ENCODE measurements around the gene CGNL1.

The CGNL1 gene

DNA sequence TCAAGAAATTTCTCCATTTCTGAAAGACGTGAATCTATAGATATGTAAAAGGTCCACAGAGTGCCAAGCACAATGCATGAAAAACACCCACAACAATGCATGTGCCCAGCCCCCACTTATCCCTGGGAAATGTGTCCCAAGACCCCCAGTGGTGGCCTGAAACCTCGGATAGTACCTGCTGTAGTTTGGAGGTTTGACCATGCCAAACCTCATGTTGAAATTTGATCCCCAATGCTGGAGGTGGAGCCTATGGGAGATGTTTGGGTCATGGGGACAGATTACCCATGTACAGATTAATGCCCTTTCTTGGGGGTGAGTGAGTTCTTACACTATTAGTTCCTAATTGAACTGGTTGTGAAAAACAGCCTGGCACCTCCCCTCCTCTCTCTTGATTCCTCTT, 194.0 kb downstream of the CGNL1 start:
- no peak for DNase-seq (ENCODE audit: low read depth)
- TF ChIP-seq, protein P1, sequence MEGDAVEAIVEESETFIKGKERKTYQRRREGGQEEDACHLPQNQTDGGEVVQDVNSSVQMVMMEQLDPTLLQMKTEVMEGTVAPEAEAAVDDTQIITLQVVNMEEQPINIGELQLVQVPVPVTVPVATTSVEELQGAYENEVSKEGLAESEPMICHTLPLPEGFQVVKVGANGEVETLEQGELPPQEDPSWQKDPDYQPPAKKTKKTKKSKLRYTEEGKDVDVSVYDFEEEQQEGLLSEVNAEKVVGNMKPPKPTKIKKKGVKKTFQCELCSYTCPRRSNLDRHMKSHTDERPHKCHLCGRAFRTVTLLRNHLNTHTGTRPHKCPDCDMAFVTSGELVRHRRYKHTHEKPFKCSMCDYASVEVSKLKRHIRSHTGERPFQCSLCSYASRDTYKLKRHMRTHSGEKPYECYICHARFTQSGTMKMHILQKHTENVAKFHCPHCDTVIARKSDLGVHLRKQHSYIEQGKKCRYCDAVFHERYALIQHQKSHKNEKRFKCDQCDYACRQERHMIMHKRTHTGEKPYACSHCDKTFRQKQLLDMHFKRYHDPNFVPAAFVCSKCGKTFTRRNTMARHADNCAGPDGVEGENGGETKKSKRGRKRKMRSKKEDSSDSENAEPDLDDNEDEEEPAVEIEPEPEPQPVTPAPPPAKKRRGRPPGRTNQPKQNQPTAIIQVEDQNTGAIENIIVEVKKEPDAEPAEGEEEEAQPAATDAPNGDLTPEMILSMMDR (IDR thresholded peaks at IDR 0.05; ENCODE audit: insufficient read depth, low read depth, low read length, missing control alignments) = no peak
- no peak overlapping the region for H3K4me3 ChIP-seq (ENCODE audit: low read length)

DNA sequence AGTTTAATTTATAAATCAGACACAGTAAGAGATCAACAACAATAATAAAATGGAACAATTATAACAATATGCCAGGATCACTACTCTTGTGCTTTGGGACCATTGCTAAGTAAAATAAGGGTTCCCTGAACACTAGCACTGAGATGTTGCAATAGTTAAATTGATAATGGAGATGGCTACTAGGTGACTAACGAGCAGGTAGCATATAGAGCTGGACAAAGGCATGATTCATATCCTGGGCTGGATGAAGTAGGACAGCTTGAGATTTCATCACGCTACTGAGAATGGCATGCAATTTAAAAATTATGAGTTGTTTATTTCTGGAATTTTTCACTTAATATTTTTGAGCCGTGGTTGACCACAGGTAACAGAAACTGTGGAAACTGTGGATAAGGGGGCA, 194.7 kb downstream of the CGNL1 start:
- TF ChIP-seq, protein P1 (IDR thresholded peaks at IDR 0.05; ENCODE audit: insufficient read depth, low read depth, low read length, missing control alignments) = no peak
- H3K4me3 ChIP-seq (ENCODE audit: low read length) = no peak overlapping the region
- DNase-seq (ENCODE audit: low read depth) = peak; percentile 92

DNA sequence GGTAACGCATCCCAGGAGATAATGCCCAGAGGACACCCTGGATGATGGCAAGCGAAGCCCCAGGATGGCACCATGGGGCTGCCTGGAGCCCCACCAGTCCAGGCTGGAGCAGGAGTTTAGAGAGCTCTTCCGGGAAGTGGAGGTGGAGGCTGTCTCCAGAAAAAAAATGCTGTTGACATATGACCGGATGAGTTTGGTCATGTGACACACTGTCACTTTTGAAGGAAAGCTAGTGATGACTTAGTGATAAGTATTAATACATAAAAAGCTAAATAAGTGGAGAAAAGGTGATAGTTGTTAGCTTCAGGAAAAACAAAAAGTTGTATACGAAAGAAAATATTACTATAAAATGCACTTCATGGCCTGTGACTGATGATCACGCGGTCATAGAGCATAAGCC, 195.4 kb downstream of the CGNL1 start:
- H3K4me3 ChIP-seq (ENCODE audit: low read length) = no peak overlapping the region
- DNase-seq (ENCODE audit: low read depth) = no peak
- TF ChIP-seq, protein P1 (IDR thresholded peaks at IDR 0.05; ENCODE audit: insufficient read depth, low read depth, low read length, missing control alignments) = no peak

DNA sequence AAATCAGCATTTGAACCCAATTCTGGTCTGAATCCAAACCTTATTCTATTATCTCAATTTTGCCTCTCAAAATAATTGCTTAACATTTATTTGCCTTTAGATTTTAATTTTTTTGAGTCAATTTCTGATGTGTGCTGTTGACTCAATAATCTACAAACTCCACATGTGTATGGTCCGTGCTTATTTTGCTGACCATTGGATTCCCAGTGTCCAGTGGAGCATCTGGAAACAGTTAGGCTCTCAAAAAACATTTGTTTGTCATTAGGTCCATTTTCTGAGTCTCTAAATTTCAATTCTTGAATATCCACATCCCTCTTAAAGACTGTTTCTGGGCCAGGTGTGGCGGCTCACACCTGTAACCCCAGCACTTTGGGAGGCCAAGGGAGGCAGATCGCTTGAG, 196.2 kb downstream of the CGNL1 start:
- no peak overlapping the region for H3K4me3 ChIP-seq (ENCODE audit: low read length)
- TF ChIP-seq, protein P1 (IDR thresholded peaks at IDR 0.05; ENCODE audit: insufficient read depth, low read depth, low read length, missing control alignments) = no peak
- DNase-seq (ENCODE audit: low read depth) = no peak

DNA sequence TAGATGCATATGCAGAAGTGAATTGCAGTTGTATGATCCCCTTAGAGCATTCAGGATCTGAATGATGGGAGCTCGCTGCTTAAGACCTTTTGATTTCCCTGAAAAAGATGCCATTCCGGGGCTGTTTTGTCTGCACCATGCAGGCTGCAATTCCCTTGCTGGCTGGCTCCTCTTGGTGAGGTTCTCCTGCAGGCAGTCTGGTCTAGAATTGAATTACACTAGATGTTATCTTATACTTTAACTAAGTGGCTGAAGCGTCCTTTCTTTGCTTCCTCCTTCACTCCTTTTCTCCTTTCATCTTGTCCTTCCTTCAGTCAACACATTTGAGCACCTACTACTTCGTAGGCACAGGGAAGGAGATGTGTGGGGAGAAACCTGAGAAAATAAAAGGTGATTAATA, 196.8 kb downstream of the CGNL1 start:
- DNase-seq (ENCODE audit: low read depth) = no peak
- no peak overlapping the region for H3K4me3 ChIP-seq (ENCODE audit: low read length)
- TF ChIP-seq, protein P1 (IDR thresholded peaks at IDR 0.05; ENCODE audit: insufficient read depth, low read depth, low read length, missing control alignments) = no peak

DNA sequence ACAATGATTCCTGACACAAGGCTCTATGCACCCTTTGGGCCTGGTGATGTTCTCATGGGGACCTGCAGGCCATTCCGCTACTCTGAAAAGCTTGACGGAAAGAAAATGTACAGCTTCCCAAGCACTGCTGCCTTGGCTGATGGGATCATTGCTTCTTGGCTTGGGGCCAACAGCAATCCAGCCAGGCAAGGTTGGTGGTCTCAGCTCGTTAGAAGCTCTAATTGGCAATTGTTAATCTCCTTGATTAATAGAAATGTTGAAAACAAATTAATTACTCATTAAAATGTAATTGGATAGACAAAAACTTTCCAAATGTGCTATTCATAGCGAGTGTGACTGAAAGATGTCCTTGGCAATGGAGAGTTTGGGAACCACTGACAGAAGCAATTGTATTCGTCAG, 199.1 kb downstream of the CGNL1 start:
- no peak for DNase-seq (ENCODE audit: low read depth)
- H3K4me3 ChIP-seq (ENCODE audit: low read length) = no peak overlapping the region
- TF ChIP-seq, protein P1 (IDR thresholded peaks at IDR 0.05; ENCODE audit: insufficient read depth, low read depth, low read length, missing control alignments) = no peak

DNA sequence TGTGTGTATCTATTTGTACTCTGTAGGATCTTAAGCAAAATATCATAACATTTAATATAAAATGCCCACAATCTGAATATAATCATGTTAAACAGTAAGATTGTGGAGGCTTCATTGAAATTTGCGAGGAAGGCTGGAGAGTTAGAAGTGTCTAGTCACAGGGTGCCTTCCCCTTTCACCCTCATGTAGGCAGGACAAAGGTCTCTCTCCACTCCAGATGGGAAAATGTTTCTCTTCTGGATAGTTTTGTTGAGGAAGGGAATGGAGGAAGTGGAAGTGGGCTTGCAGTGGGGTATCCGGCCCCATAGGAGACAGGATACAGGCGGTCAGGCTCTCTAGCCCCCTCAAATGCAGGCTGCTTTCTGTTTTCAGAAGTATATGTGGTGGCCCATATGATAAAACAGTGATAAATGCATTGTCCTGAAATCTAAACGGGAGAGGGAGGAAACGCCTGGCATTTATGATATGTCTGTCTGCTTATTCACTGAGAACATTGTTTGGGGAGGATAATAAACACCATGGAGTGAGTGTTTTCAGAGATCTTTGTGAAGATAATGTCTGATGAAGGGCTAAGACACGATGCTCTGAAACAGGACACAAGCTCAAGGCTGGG, 202.1 kb downstream of the CGNL1 start:
- H3K4me3 ChIP-seq (ENCODE audit: low read length) = no peak overlapping the region
- DNase-seq (ENCODE audit: low read depth) = no peak
- TF ChIP-seq, protein P1 (IDR thresholded peaks at IDR 0.05; ENCODE audit: insufficient read depth, low read depth, low read length, missing control alignments) = no peak
